ENCODE results near the gene FGL2. TPM values are rescaled to one million over a fixed set of nuclear protein-coding genes. Genes with fewer than 3 reads are reported as not detected.
A peak's percentile ranks its signal among the peaks of the same experiment; 100 is the strongest.
"Not testable (repeated sequence)": the region's sequence is repeated elsewhere in the genome, so short reads cannot be mapped to it uniquely, and the experiment has no call there.

The FGL2 gene
- total RNA-seq, 2 experiments from 2014 or later, result 9.4 to 9.9 TPM

DNA sequence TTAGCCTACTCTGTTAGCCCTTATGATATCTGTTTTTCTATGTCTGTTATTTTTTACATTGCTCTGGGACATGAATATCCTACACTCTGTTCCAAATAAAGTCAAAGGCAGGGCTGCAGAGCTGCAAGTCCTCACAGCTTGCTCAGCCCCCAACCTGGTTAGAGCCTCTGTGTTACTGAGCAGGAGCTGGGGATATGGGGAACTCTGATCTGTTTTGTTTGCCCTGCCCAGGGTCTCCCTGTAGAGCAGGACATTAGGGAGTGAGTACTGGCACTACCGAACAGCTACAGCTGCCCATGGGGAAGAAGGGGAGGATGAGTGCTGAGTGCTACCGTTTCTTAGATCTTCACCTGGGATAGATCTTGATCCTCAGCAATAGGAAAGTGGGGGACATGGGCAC, 32.8 kb upstream of the FGL2 start:
- H3K27me3 Mint-ChIP-seq, result no peaks in the 10 kb centered on the region
- CTCF ChIA-PET, result interaction anchor here (0.7 to 1.5 kb wide), 2 partner anchors 43 to 99 kb away, joined by 3 read pairs; no protein-coding TSS in a partner anchor

GRCh38 chr7:77228795-77229194, 29.2 kb upstream of the FGL2 start:
- H3K27me3 Mint-ChIP-seq; H3K4me1 Mint-ChIP-seq; CTCF ChIA-PET; ATAC-seq; DNase-seq; H3K27ac Mint-ChIP-seq; H3K9me3 Mint-ChIP-seq (ENCODE audit: low read depth); H3K4me3 Mint-ChIP-seq: not testable (repeated sequence)
- peaks cover 15% of the 10 kb centered on the region for H3K36me3 Mint-ChIP-seq

More for the DNA sequence above, 32.8 kb upstream of the FGL2 start:
- Mint-ChIP-seq H3K36me3 (peaks cover 17% of the 10 kb centered on the region), H3K4me3 (no peak overlapping the region), H3K27ac (no peak overlapping the region), H3K9me3 (ENCODE audit: low read depth) (peaks cover 9% of the 10 kb centered on the region), H3K4me1 (no peaks in the 10 kb centered on the region)
- DNase-seq (no peak), ATAC-seq (no peak)

GRCh38 chr7:77226357-77226839, 26.8 kb upstream of the FGL2 start:
- Mint-ChIP-seq H3K27me3 (no peaks in the 10 kb centered on the region), H3K9me3 (ENCODE audit: low read depth) (peaks cover 11% of the 10 kb centered on the region), H3K4me3 (no peak overlapping the region), H3K36me3 (peaks cover 10% of the 10 kb centered on the region), H3K27ac (no peak overlapping the region), H3K4me1 (no peaks in the 10 kb centered on the region)
- ATAC-seq (no peak), DNase-seq (no peak)
- CTCF ChIA-PET, result interaction anchor here (1.8 to 2.0 kb wide), 2 partner anchors 21 to 26 kb away, joined by 4 to 6 read pairs; no protein-coding TSS in a partner anchor

DNA sequence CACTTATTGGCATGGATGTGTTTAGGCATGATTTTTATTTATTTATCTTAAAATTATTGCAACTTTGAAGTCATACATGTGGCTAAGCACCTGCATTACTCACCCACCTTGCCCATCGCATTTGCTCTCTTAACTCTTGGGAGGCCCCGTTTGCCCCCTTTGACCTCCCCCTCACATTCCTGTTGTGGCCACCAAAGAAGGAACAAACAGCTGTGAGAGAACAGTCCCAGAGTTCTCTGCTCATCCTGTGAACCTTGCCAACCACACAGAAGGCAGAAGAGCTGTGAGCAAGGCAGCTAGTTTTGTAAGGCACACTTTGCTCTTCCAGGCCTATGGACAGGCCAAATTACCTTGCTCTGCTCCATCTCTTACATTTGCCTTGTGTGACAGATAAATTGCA, 23.6 kb upstream of the FGL2 start:
- Mint-ChIP-seq H3K27me3 (no peaks in the 10 kb centered on the region), H3K4me1 (no peaks in the 10 kb centered on the region), H3K36me3 (peaks cover 12% of the 10 kb centered on the region), H3K9me3 (ENCODE audit: low read depth) (peaks cover 6% of the 10 kb centered on the region), H3K27ac (no peak overlapping the region), H3K4me3 (no peak overlapping the region)
- DNase-seq, result no peak
- no peak for ATAC-seq
- CTCF ChIA-PET, result no interaction called here

- ATAC-seq, result no peak
- CTCF ChIA-PET, result no interaction called here
- peaks cover 12% of the 10 kb centered on the region for H3K36me3 Mint-ChIP-seq
- H3K4me1 Mint-ChIP-seq, result no peaks in the 10 kb centered on the region
- H3K27ac Mint-ChIP-seq, result no peak overlapping the region
- no peak for DNase-seq
- no peaks in the 10 kb centered on the region for H3K27me3 Mint-ChIP-seq
- peaks cover 6% of the 10 kb centered on the region for H3K9me3 Mint-ChIP-seq (ENCODE audit: low read depth)
- H3K4me3 Mint-ChIP-seq, result no peak overlapping the region
Observed at GRCh38 chr7:77222819-77223218, 23.2 kb upstream of the FGL2 start.

DNA sequence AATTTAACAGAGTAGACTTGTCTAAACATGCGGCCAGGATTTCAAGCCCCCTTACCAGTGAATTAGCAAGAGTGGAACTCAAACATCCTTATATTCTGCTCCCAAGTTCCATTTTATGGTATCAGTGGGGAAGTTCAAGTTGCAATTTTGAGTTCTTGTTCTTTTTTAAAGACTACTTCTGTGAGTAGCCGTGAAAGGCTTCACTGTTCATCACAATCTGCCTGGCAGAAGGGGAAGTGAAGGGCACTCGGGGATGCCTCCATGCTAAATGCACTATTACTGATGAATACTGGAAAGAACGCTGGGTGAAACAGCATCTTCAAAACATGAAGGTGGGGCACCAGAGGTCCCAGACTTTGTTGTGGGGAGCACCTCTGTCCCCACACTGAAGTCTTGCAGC, 22.4 kb upstream of the FGL2 start:
- H3K27me3 Mint-ChIP-seq, result no peaks in the 10 kb centered on the region
- peaks cover 6% of the 10 kb centered on the region for H3K9me3 Mint-ChIP-seq (ENCODE audit: low read depth)
- CTCF ChIA-PET, result no interaction called here
- H3K4me3 Mint-ChIP-seq, result no peak overlapping the region
- no peak for ATAC-seq
- H3K27ac Mint-ChIP-seq, result no peak overlapping the region
- no peaks in the 10 kb centered on the region for H3K4me1 Mint-ChIP-seq
- H3K36me3 Mint-ChIP-seq, result peaks cover 12% of the 10 kb centered on the region
- no peak for DNase-seq

DNA sequence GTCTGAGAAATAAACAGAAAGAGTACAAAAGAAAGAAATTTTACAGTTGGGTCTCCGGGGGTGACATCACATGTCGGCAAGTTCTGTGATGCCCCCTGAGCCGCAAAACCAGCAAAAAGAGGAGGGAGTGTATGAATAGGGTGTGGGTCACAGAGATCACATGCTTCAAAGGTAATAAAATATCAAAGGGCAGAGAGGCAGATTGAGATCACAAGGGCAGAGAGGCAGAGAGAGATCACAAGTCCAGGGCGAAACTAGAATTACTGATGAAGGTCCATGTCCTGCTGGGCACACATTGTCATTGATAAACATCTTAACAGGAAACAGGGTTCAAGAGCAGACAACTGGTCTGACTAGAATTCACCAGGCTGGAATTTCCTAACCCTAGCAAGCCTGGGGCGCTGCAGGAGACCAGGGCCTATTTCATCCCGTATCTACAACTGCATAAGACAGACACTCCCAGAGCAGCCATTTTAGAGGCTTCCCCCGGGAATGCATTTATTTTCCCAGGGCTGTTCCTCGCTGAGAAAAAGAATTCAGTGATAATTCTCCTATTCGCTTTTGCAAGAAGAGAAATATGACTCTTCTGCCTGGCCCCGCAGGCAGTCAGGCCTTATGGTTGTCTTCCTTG, 20.2 kb upstream of the FGL2 start:
- H3K9me3 Mint-ChIP-seq (ENCODE audit: low read depth); DNase-seq; H3K27ac Mint-ChIP-seq; H3K27me3 Mint-ChIP-seq; ATAC-seq; H3K4me1 Mint-ChIP-seq; H3K4me3 Mint-ChIP-seq; CTCF ChIA-PET: not testable (repeated sequence)
- H3K36me3 Mint-ChIP-seq, result peaks cover 12% of the 10 kb centered on the region

DNA sequence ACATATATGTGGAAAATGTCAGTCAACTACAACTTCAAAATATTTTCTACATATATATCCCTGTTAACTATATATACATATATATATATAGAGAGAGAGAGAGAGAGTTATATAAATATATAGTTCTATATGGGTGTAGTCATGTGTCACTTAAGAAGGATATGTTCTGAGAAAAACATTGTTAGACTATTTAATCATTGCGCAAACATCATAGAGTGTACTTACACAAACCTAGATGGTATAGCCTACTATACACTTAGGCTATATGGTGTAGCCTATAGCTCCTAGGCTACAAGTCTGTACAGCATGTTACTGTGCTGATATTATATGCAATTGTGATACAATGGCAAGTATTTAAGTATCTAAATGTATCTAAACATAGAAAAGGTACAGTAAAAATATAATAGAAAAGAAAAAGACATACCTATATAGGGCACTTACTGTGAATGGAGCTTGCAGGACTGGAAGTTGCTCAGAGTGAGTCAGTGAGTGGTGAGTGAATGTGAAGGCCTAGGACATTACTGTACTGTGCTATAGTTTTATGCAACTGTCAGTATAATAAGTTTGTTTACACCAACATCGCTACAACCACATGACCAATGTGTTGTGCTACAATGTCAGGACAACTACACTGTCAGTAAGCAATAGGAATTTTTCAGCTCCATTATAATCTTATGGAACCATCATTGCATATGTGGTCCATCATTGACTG, 18.0 kb upstream of the FGL2 start:
- H3K4me3 Mint-ChIP-seq, result no peak overlapping the region
- no peak overlapping the region for H3K27ac Mint-ChIP-seq
- no peaks in the 10 kb centered on the region for H3K27me3 Mint-ChIP-seq
- CTCF ChIA-PET, result no interaction called here
- DNase-seq (no peak), ATAC-seq (no peak)
- peaks cover 6% of the 10 kb centered on the region for H3K9me3 Mint-ChIP-seq (ENCODE audit: low read depth)
- H3K4me1 Mint-ChIP-seq, result no peaks in the 10 kb centered on the region
- peaks cover 13% of the 10 kb centered on the region for H3K36me3 Mint-ChIP-seq

DNA sequence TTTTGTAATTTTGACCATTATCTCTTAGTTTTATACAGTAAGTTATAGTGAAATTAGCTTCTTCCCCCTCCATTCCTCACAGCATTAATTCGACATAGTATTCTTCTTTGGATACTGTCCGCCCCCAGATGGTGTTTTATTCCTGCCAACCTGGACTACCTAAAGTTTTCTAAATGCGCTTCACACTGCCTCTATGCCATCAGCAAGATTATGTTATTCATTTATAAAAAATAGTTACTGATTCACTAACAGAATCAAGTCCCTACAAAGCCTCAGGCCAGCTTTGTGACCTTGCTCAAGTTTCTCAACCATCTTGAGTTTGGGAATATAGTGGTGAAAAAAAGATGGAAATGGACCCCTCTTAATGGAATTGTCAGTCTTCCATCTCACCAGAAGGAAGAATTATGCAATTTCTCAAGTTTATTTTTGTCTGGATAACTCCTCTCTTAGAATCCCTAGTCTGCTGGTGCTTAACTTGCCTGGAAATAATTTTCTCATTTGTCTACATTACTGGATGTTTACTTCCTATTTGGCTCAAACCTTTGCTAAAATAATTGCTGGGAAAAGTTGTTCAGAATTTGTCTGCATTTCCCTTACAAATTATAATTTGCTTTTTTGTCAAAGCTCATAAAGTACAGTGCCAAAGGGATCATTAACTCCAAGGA, 16.7 kb upstream of the FGL2 start:
- Mint-ChIP-seq H3K4me1 (no peaks in the 10 kb centered on the region), H3K27ac (no peak overlapping the region), H3K9me3 (ENCODE audit: low read depth) (peaks cover 2% of the 10 kb centered on the region), H3K36me3 (peaks cover 13% of the 10 kb centered on the region), H3K4me3 (no peak overlapping the region), H3K27me3 (no peaks in the 10 kb centered on the region)
- CTCF ChIA-PET, result interaction anchor here (1.5 kb wide), 1 partner anchor 32 kb away, joined by 4 read pairs; no protein-coding TSS in a partner anchor
- ATAC-seq (no peak), DNase-seq (no peak)

DNA sequence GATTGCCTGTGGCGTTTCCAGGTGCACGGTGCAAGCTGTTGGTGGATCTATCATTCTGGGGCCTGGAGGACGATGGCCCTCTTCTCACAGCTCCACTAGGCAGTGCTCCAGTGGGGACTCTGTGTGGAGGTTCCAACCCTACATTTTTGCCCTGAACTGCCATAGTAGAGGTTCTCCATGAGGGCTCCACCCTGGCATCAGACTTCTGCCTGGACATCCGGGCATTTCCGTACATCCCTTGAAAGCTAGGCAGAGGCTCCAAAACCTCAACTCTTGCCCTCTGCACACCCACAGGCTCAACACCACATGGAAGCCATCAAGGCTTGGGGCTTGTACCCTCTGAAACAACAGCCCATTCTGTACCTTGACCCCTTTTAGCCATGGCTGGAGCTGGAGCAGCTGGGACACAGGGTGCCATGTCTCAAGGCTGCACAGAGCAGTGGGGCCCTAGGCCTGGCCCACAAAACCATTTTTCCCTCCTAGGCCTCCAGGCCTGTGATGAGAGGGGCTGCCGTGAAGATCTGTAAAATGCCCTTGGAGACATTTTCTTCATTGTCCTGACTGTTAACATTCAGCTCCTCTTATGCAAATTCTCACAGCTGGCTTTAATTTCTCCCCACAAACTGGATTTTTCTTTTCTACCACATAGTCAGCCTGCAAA, 10.0 kb upstream of the FGL2 start:
- H3K36me3 Mint-ChIP-seq, result peaks cover 27% of the 10 kb centered on the region
- DNase-seq, result no peak
- no peak overlapping the region for H3K27ac Mint-ChIP-seq
- H3K9me3 Mint-ChIP-seq (ENCODE audit: low read depth), result peaks cover 25% of the 10 kb centered on the region
- CTCF ChIA-PET, result interaction anchor here (0.9 kb wide), 1 partner anchor 10 kb away, joined by 4 read pairs; the partner anchor contains the start of gene FGL2
- H3K4me3 Mint-ChIP-seq, result no peak overlapping the region
- no peaks in the 10 kb centered on the region for H3K4me1 Mint-ChIP-seq
- ATAC-seq, result no peak
- H3K27me3 Mint-ChIP-seq, result no peaks in the 10 kb centered on the region

- no peaks in the 10 kb centered on the region for H3K27me3 Mint-ChIP-seq
- no peak overlapping the region for H3K27ac Mint-ChIP-seq
- DNase-seq, result no peak
- CTCF ChIA-PET, result no interaction called here
- peaks cover 25% of the 10 kb centered on the region for H3K9me3 Mint-ChIP-seq (ENCODE audit: low read depth)
- H3K36me3 Mint-ChIP-seq, result peaks cover 27% of the 10 kb centered on the region
- H3K4me3 Mint-ChIP-seq, result no peak overlapping the region
- ATAC-seq, result no peak
- no peaks in the 10 kb centered on the region for H3K4me1 Mint-ChIP-seq
Observed at GRCh38 chr7:77208416-77208815, 8.8 kb upstream of the FGL2 start.

GRCh38 chr7:77205706-77206105, 6.1 kb upstream of the FGL2 start:
- H3K4me3 Mint-ChIP-seq, result no peak overlapping the region
- H3K4me1 Mint-ChIP-seq, result peaks cover 18% of the 10 kb centered on the region
- CTCF ChIA-PET, result no interaction called here
- no peak for DNase-seq
- H3K27me3 Mint-ChIP-seq, result no peaks in the 10 kb centered on the region
- peaks cover 23% of the 10 kb centered on the region for H3K36me3 Mint-ChIP-seq
- no peak for ATAC-seq
- peaks cover 20% of the 10 kb centered on the region for H3K9me3 Mint-ChIP-seq (ENCODE audit: low read depth)
- H3K27ac Mint-ChIP-seq, result no peak overlapping the region

GRCh38 chr7:77202481-77202976, 2.9 kb upstream of the FGL2 start:
- Mint-ChIP-seq H3K27me3 (no peaks in the 10 kb centered on the region), H3K9me3 (ENCODE audit: low read depth) (no peaks in the 10 kb centered on the region), H3K4me1 (peaks cover 42% of the 10 kb centered on the region), H3K36me3 (peaks cover 6% of the 10 kb centered on the region), H3K4me3 (no peak overlapping the region), H3K27ac (peak overlapping the region; percentile 45)
- CTCF ChIA-PET, result interaction anchor here (1.4 to 2.1 kb wide), 3 partner anchors 9 to 80 kb away, joined by 3 to 5 read pairs (median 3); partner anchors contain the start of gene CCDC146
- peak; percentile 65 for DNase-seq
- peak; percentile 74 for ATAC-seq

Data from activated CD8-positive, alpha-beta memory T cell treated with anti-CD3 and anti-CD28 coated beads, Interleukin-2, amount 10 ng/mL, durations not matched to agents 7 days and 5 days (primary cell).